Activated naive CD4-positive, alpha-beta T cell treated with anti-CD3 and anti-CD28 coated beads, Interleukin-2, amount 50 U/mL, for 24 hours (primary cell): Measurements from ENCODE around the gene UST.
A peak's percentile ranks its signal among the peaks of the same experiment; 100 is the strongest.

Experiments
- H3K27ac Mint-ChIP-seq: one replicate; pipeline ENCODE4 v1.8.0; 2021; ENCODE audit warnings: mild to moderate bottlenecking, mixed read lengths
- H3K27me3 Mint-ChIP-seq: one replicate; pipeline ENCODE4 v1.8.0; 2021; ENCODE audit warnings: mixed read lengths
- H3K36me3 Mint-ChIP-seq: one replicate; pipeline ENCODE4 v1.8.0; 2021; ENCODE audit warnings: mixed read lengths
- H3K4me1 Mint-ChIP-seq: one replicate; pipeline ENCODE4 v1.8.0; 2021; ENCODE audit warnings: mixed read lengths
- H3K4me3 Mint-ChIP-seq: one replicate; pipeline ENCODE4 v1.8.0; 2021; ENCODE audit warnings: mild to moderate bottlenecking, mixed read lengths
- H3K9me3 Mint-ChIP-seq: one replicate; pipeline ENCODE4 v1.8.0; 2021; ENCODE audit warnings: mixed read lengths

UST gene

GRCh38 chr6:148716811-148717210 is 30.0 kb upstream of the UST start:
- no peak overlapping the region for H3K27ac Mint-ChIP-seq
- no peaks in the 10 kb centered on the region for H3K27me3 Mint-ChIP-seq
- no peak overlapping the region for H3K4me3 Mint-ChIP-seq
- no peaks in the 10 kb centered on the region for H3K4me1 Mint-ChIP-seq
- no peaks in the 10 kb centered on the region for H3K36me3 Mint-ChIP-seq
- no peaks in the 10 kb centered on the region for H3K9me3 Mint-ChIP-seq

DNA sequence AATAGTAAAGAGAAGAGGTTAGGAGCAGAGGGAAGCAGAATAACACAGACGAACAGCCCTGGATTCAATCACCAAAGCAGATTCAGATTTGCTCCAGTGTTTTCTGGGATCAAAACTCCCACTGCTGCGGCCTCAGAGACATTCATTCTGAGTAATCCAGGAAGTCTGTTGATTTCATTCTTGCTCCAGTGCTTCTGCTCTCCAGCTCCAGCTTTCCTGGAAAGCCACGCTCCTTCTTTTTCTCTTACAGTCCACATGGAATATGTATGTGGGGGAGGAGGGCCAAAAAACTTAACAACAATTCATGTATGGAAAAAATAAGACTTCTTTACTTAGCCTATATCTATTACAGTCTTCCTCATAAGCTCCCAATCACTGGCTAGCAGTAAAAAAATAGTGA is 26.4 kb upstream of the UST start:
- Mint-ChIP-seq H3K27me3 (peaks cover 10% of the 10 kb centered on the region), H3K4me3 (no peak overlapping the region), H3K4me1 (no peaks in the 10 kb centered on the region), H3K9me3 (peaks cover 6% of the 10 kb centered on the region), H3K27ac (no peak overlapping the region), H3K36me3 (no peaks in the 10 kb centered on the region)

DNA sequence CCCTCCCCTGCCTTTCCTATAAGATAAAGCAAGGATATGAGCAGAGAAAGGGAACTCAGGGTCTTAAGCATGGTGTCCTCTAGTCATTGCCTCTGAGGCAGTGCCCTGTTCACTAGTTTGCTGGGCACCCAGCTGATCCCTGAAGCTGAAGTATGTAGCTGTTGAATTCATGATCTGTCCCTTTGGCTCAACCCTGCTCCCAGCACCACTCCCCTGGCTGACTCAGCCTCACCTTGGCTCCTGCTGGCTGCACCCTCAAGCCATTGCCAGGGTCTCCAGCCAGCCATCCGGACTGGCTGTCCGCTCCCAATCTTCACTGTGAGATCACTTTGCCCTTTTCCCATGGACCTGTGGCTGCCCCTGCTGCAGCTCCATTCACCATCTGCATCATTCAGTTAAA is 25.9 kb upstream of the UST start:
- Mint-ChIP-seq H3K27ac (no peak overlapping the region), H3K4me1 (no peaks in the 10 kb centered on the region), H3K27me3 (peaks cover 10% of the 10 kb centered on the region), H3K9me3 (peaks cover 10% of the 10 kb centered on the region), H3K36me3 (no peaks in the 10 kb centered on the region), H3K4me3 (no peak overlapping the region)

DNA sequence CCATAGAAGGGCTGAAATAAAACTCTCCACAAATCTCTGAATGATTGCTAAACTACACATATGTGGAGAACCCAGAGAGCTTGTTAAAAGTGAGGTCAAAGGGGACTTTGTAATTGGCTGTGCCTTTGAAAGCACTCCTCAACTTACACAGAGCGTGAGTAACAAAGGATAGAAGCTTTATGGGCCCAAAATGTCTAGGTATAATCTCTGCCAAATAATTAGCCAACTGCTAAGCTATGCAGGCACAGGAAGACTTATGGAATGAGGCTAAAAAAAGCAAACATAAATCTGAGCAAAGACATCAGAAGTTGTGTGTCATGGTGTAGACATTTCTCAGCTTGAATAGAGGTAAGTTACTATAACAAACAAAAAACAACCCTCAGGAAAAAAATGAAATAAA is 23.3 kb upstream of the UST start:
- no peaks in the 10 kb centered on the region for H3K36me3 Mint-ChIP-seq
- H3K9me3 Mint-ChIP-seq, result peaks cover 17% of the 10 kb centered on the region
- H3K27ac Mint-ChIP-seq, result no peak overlapping the region
- no peak overlapping the region for H3K4me3 Mint-ChIP-seq
- peaks cover 11% of the 10 kb centered on the region for H3K27me3 Mint-ChIP-seq
- no peaks in the 10 kb centered on the region for H3K4me1 Mint-ChIP-seq

DNA sequence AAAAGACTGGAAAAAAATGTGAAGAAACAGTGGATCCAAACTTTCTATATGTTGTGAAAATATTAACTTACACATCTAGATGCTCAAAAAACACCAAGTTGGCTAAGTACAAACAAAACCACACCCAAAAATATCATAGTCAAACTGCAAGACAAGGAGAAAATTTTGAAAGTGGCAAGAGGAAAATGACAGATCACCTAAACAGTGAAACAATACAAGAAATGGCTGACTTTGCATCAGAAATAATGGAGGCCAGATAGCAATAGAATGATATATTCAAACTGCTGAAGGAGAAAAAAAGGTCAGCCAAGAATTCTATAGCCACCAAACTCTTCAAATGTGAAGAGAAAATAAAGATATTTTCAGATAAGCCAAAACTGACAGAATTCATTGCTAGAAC is 22.4 kb upstream of the UST start:
- Mint-ChIP-seq H3K36me3 (no peaks in the 10 kb centered on the region), H3K27ac (no peak overlapping the region), H3K9me3 (peaks cover 17% of the 10 kb centered on the region), H3K27me3 (peaks cover 11% of the 10 kb centered on the region), H3K4me1 (no peaks in the 10 kb centered on the region), H3K4me3 (no peak overlapping the region)

DNA sequence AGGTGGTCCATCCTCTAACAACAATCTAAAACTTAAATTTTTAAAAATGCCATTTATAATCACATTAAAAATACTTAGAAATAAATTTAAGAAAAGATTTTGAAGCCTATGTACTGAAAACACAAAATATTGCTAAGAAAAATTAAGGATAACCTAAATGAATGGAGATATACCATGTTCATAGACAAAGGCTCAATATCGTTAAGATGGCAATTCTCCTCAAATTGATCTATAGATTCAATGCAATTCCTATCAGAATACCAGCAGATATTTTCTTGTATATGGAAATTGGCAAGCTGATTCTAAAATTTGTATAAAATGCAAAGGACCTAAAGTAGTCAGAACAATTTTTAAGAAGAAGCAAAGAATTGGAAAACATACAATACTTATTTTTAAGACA is 19.7 kb upstream of the UST start:
- H3K9me3 Mint-ChIP-seq, result peaks cover 17% of the 10 kb centered on the region
- no peaks in the 10 kb centered on the region for H3K4me1 Mint-ChIP-seq
- peaks cover 11% of the 10 kb centered on the region for H3K27me3 Mint-ChIP-seq
- no peaks in the 10 kb centered on the region for H3K36me3 Mint-ChIP-seq
- no peak overlapping the region for H3K4me3 Mint-ChIP-seq
- no peak overlapping the region for H3K27ac Mint-ChIP-seq

GRCh38 chr6:148735989-148736388 is 10.8 kb upstream of the UST start:
- no peak overlapping the region for H3K4me3 Mint-ChIP-seq
- H3K4me1 Mint-ChIP-seq, result no peaks in the 10 kb centered on the region
- H3K36me3 Mint-ChIP-seq, result no peaks in the 10 kb centered on the region
- H3K27me3 Mint-ChIP-seq, result peaks cover 2% of the 10 kb centered on the region
- H3K9me3 Mint-ChIP-seq, result no peaks in the 10 kb centered on the region
- H3K27ac Mint-ChIP-seq, result no peak overlapping the region

GRCh38 chr6:148736774-148737412 is 9.9 kb upstream of the UST start:
- H3K4me1 Mint-ChIP-seq, result no peaks in the 10 kb centered on the region
- peaks cover 2% of the 10 kb centered on the region for H3K27me3 Mint-ChIP-seq
- no peak overlapping the region for H3K27ac Mint-ChIP-seq

GRCh38 chr6:148737806-148738205 is 9.0 kb upstream of the UST start:
- Mint-ChIP-seq H3K9me3 (no peaks in the 10 kb centered on the region), H3K4me3 (no peak overlapping the region), H3K4me1 (no peaks in the 10 kb centered on the region), H3K27me3 (peaks cover 5% of the 10 kb centered on the region), H3K27ac (no peak overlapping the region), H3K36me3 (no peaks in the 10 kb centered on the region)

More at GRCh38 chr6:148736774-148737412, 9.9 kb upstream of the UST start:
- H3K4me3 Mint-ChIP-seq, result no peak overlapping the region
- no peaks in the 10 kb centered on the region for H3K36me3 Mint-ChIP-seq
- no peaks in the 10 kb centered on the region for H3K9me3 Mint-ChIP-seq

GRCh38 chr6:148738946-148739821 is 7.6 kb upstream of the UST start:
- Mint-ChIP-seq H3K27me3 (peaks cover 12% of the 10 kb centered on the region), H3K9me3 (no peaks in the 10 kb centered on the region), H3K4me1 (no peaks in the 10 kb centered on the region), H3K27ac (no peak overlapping the region), H3K4me3 (no peak overlapping the region), H3K36me3 (no peaks in the 10 kb centered on the region)

DNA sequence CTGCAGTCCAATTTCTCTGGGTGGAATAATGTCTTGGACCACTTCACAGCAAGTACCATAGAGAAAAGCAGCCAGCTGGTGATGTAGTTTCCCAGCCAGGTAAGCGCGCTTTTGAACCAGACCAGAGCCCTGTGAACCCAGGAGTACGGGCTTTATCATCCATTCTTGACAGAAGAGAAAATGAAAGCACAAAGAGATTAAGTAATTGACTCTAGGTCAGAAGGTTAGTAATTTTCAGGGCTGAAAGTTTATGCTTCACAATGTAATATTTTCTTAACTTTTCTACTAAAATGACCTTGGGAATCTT is 7.1 kb upstream of the UST start:
- Mint-ChIP-seq H3K36me3 (no peaks in the 10 kb centered on the region), H3K4me1 (no peaks in the 10 kb centered on the region), H3K27ac (no peak overlapping the region), H3K4me3 (no peak overlapping the region), H3K9me3 (no peaks in the 10 kb centered on the region), H3K27me3 (peaks cover 15% of the 10 kb centered on the region)

DNA sequence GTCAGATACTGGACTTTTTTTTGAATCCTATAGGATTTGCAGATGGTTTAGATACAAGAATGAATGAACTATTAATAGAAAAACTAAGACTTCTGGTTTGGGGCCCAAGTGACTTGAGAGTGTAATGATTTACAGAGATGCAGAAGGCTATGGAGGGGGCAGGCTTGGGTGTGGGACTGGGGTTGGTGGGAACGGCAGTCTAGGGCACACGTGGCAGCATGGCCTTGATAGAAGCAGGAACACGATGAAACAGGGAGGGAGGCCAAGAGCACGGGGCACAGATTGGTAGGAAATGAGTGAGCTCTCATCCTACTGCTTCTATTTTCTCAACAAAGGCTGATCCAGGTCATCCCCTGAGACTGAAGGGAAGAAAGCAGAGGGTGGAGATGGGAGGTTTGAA is 3.4 kb upstream of the UST start:
- peaks cover 11% of the 10 kb centered on the region for H3K4me1 Mint-ChIP-seq
- H3K36me3 Mint-ChIP-seq, result no peaks in the 10 kb centered on the region
- H3K4me3 Mint-ChIP-seq, result no peak overlapping the region
- H3K27ac Mint-ChIP-seq, result no peak overlapping the region
- peaks cover 29% of the 10 kb centered on the region for H3K27me3 Mint-ChIP-seq
- H3K9me3 Mint-ChIP-seq, result no peaks in the 10 kb centered on the region

DNA sequence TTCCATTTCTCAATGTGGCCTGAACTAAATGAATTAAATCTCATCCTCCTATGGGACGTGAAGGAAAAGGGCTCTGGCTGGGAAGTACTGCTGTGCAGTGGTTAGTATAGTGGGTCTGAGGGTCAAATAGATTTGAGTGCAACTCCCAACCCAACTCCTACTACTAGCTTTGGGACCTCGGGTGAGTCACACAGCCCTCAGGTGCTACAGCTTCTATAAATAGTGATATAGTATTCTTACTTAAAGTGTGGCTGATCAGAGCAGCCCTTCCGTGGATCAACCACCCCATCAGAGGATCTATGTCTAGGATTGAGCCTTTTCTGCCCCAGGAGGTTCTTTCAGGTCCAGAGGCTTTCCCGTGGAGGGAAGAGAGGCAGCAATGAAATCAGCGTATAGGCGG is 904 bp upstream of the UST start:
- peaks cover 14% of the 10 kb centered on the region for H3K4me1 Mint-ChIP-seq
- H3K36me3 Mint-ChIP-seq, result no peaks in the 10 kb centered on the region
- no peak overlapping the region for H3K27ac Mint-ChIP-seq
- no peaks in the 10 kb centered on the region for H3K9me3 Mint-ChIP-seq
- peak overlapping the region; percentile 87 for H3K4me3 Mint-ChIP-seq
- H3K27me3 Mint-ChIP-seq, result peaks cover 47% of the 10 kb centered on the region

GRCh38 chr6:148747145-148747470 is 278 bp downstream of the UST start:
- Mint-ChIP-seq H3K36me3 (no peaks in the 10 kb centered on the region), H3K4me1 (peaks cover 14% of the 10 kb centered on the region), H3K9me3 (no peaks in the 10 kb centered on the region), H3K27me3 (peaks cover 52% of the 10 kb centered on the region), H3K4me3 (no peak overlapping the region), H3K27ac (no peak overlapping the region)

- peaks cover 49% of the 10 kb centered on the region for H3K27me3 Mint-ChIP-seq
- no peaks in the 10 kb centered on the region for H3K36me3 Mint-ChIP-seq
- no peak overlapping the region for H3K27ac Mint-ChIP-seq
- peaks cover 14% of the 10 kb centered on the region for H3K4me1 Mint-ChIP-seq
- no peaks in the 10 kb centered on the region for H3K9me3 Mint-ChIP-seq
- peak overlapping the region; percentile 62 for H3K4me3 Mint-ChIP-seq
Observed at GRCh38 chr6:148747471-148748165, 788 bp downstream of the UST start.

GRCh38 chr6:148749674-148750073 is 2.8 kb downstream of the UST start:
- no peaks in the 10 kb centered on the region for H3K9me3 Mint-ChIP-seq
- H3K4me3 Mint-ChIP-seq, result no peak overlapping the region
- H3K27me3 Mint-ChIP-seq, result peaks cover 45% of the 10 kb centered on the region
- H3K4me1 Mint-ChIP-seq, result peaks cover 14% of the 10 kb centered on the region
- H3K36me3 Mint-ChIP-seq, result no peaks in the 10 kb centered on the region
- no peak overlapping the region for H3K27ac Mint-ChIP-seq
